HCT116 (cell line): ENCODE measurements around the gene ATRN. TPM values are rescaled to one million over a fixed set of nuclear protein-coding genes. Genes with fewer than 3 reads are reported as not detected.

ENCODE experiments used
- ATAC-seq: fragments of 200-7000 bp; cut with Tn5 transposase; 2 replicates; pipeline ENCODE4 v1.9.1; 2020; ENCODE audit warnings: mild to moderate bottlenecking, moderate library complexity
- BruUV-seq: library from RNA; stranded (reverse); fragments of 400-500 nt; replicated peaks from 2 replicates; lab custom pipeline; 2021; lab: Mats Ljungman, UMichigan
- CTCF ChIA-PET: fragments of 300-600 bp; sonication (Branson Sonifier 250); formaldehyde crosslinking; loops from one replicate; lab custom pipeline; 2021; ENCODE audit warnings: antibody characterized with exemption; lab: Charles Lee
- POLR2A ChIA-PET: fragments of 300-600, 350-600 bp; sonication (Branson Sonifier 250); formaldehyde crosslinking; loops from one replicate; lab custom pipeline; 2021; ENCODE audit warnings: antibody characterized with exemption; lab: Charles Lee
- RAD21 ChIA-PET, 2 experiments: fragments of 300-600 bp; sonication (Branson Sonifier 250); formaldehyde crosslinking; loops; one replicate each; lab custom pipeline; 2023; ENCODE audit warnings: low total read pairs in 2 of 2; ENCODE audit not compliant: uncharacterized antibody in 2 of 2, unreplicated experiment in 2 of 2, low non-redundant PET in 1 of 2; lab: Charles Lee
- DNase-seq: peaks from one replicate; pipeline ENCODE4 v3.0.0-alpha.2; 2010; ENCODE audit warnings: low read depth, low spot score
- H2AFZ ChIP-seq: fragments of 200-600 bp; shearing (Covaris generic), sonication (generic); 2 replicates; pipeline ENCODE4 v1.6.1; 2017; ENCODE audit warnings: low read depth, mixed run types, mixed read lengths, antibody characterized with exemption, low read length; ENCODE audit not compliant: poor library complexity, severe bottlenecking
- H3K27ac ChIP-seq: 2 replicates; pipeline ENCODE4 v1.5.1; 2012; ENCODE audit warnings: low read depth, low read length
- H3K27me3 ChIP-seq: fragments of 200-600 bp; sonication (generic); 2 replicates; pipeline ENCODE4 v1.6.1; 2016; ENCODE audit warnings: mixed run types, low read length, mixed read lengths; ENCODE audit not compliant: insufficient read depth
- H3K36me3 ChIP-seq, 2 experiments: fragments of 200-500 bp in 1 of 2; fragments of 200-600 bp in 1 of 2; sonication (Bioruptor generic) in 1 of 2; sonication (generic) in 1 of 2; 2 replicates each; pipeline versions ENCODE4 v1.5.1 to v1.6.1; 2014 to 2016; ENCODE audit warnings: low read length in 2 of 2, inconsistent platforms in 1 of 2, mixed read lengths in 1 of 2, mixed run types in 1 of 2; ENCODE audit not compliant: insufficient read depth in 2 of 2, control insufficient read depth in 1 of 2
- H3K4me1 ChIP-seq, 2 experiments: fragments of 200-600 bp in 1 of 2; sonication (generic) in 1 of 2; 2 replicates each; pipeline versions ENCODE4 v1.5.1 to v1.6.1; 2012 to 2017; ENCODE audit warnings: low read length in 2 of 2, inconsistent platforms in 1 of 2, mild to moderate bottlenecking in 1 of 2, mixed read lengths in 1 of 2, mixed run types in 1 of 2, moderate library complexity in 1 of 2; ENCODE audit not compliant: insufficient read depth in 2 of 2, control insufficient read depth in 1 of 2
- H3K4me2 ChIP-seq: fragments of 200-600 bp; sonication (generic); 2 replicates; pipeline ENCODE4 v1.6.1; 2017; ENCODE audit warnings: mixed run types, low read length, mixed read lengths
- H3K4me3 ChIP-seq, 2 experiments: fragments of 200-600 bp in 1 of 2; sonication (generic) in 1 of 2; replicated peaks in 1 of 2; 2 replicates each; pipeline ENCODE4 v1.5.1; 2011 to 2016; ENCODE audit warnings: low read length in 2 of 2, control low read depth in 1 of 2, low read depth in 1 of 2, mild to moderate bottlenecking in 1 of 2, mixed read lengths in 1 of 2, mixed run types in 1 of 2
- H3K79me2 ChIP-seq: fragments of 200-600 bp; sonication (generic); 2 replicates; pipeline ENCODE4 v1.6.1; 2017; ENCODE audit warnings: mild to moderate bottlenecking, mixed run types, low read length, moderate library complexity, mixed read lengths; ENCODE audit not compliant: insufficient read depth
- H3K9ac ChIP-seq: fragments of 200-600 bp; sonication (generic); 2 replicates; pipeline ENCODE4 v1.6.1; 2016; ENCODE audit warnings: low read length, mixed read lengths
- H3K9me2 ChIP-seq: fragments of 200-600 bp; sonication (generic), shearing (Covaris generic); 2 replicates; pipeline ENCODE4 v1.6.1; 2017; ENCODE audit warnings: mixed run types, mild to moderate bottlenecking, moderate library complexity; ENCODE audit not compliant: insufficient read depth
- H3K9me3 ChIP-seq, 2 experiments: fragments of 200-500 bp in 1 of 2; fragments of 200-600 bp in 1 of 2; sonication (Bioruptor generic) in 1 of 2; sonication (generic) in 1 of 2; 2 replicates each; pipeline ENCODE4 v1.6.1; 2014 to 2017; ENCODE audit warnings: low read length in 2 of 2, mixed read lengths in 2 of 2, inconsistent platforms in 1 of 2, low read depth in 1 of 2, mild to moderate bottlenecking in 1 of 2, mixed run types in 1 of 2, moderate library complexity in 1 of 2; ENCODE audit not compliant: control insufficient read depth in 1 of 2, insufficient read depth in 1 of 2
- H4K20me1 ChIP-seq: fragments of 200-600 bp; sonication (generic), shearing (Covaris generic); 2 replicates; pipeline ENCODE4 v1.6.1; 2017; ENCODE audit warnings: mixed run types, mild to moderate bottlenecking, moderate library complexity; ENCODE audit not compliant: insufficient read depth
- ATF3 ChIP-seq: IDR thresholded peaks from 2 replicates; pipeline ENCODE4 v1.6.1; 2012
- CEBPB ChIP-seq: IDR thresholded peaks from 2 replicates; pipeline ENCODE4 v1.6.1; 2012; ENCODE audit warnings: low read depth
- EGR1 ChIP-seq: IDR thresholded peaks from 2 replicates; pipeline ENCODE4 v1.6.1; 2012; ENCODE audit warnings: low read depth
- ELF1 ChIP-seq: IDR thresholded peaks from 2 replicates; pipeline ENCODE4 v1.6.1; 2012; ENCODE audit warnings: low read depth, borderline replicate concordance
- EZH2phosphoT487 ChIP-seq: fragments of 200-600 bp; IDR thresholded peaks from 2 replicates; pipeline ENCODE4 v1.6.1; 2018; ENCODE audit warnings: antibody characterized with exemption, borderline replicate concordance
- FOSL1 ChIP-seq: IDR thresholded peaks from 2 replicates; pipeline ENCODE4 v1.6.1; 2012; ENCODE audit warnings: low read depth
- JUND ChIP-seq: IDR thresholded peaks from 2 replicates; pipeline ENCODE4 v1.6.1; 2012
- POLR2A ChIP-seq: IDR thresholded peaks from 2 replicates; pipeline ENCODE4 v1.7.0; 2011; ENCODE audit warnings: borderline replicate concordance; ENCODE audit not compliant: insufficient read depth, insufficient read length; ENCODE audit errors: extremely low read depth
- RAD21 ChIP-seq: IDR thresholded peaks from 2 replicates; pipeline ENCODE4 v1.6.1; 2012; ENCODE audit warnings: low read depth, mild to moderate bottlenecking
- SIN3A ChIP-seq: IDR thresholded peaks from 2 replicates; pipeline ENCODE4 v1.6.1; 2012; ENCODE audit warnings: low read depth
- SP1 ChIP-seq: IDR thresholded peaks from 2 replicates; pipeline ENCODE4 v1.6.1; 2012; ENCODE audit warnings: low read depth
- SRF ChIP-seq: IDR thresholded peaks from 2 replicates; pipeline ENCODE4 v1.6.1; 2012; ENCODE audit warnings: low read depth
- TCF7L2 ChIP-seq: IDR thresholded peaks from 2 replicates; pipeline ENCODE4 v1.7.0; 2011; ENCODE audit warnings: borderline replicate concordance, inconsistent platforms; ENCODE audit not compliant: insufficient read depth, insufficient read length; ENCODE audit errors: extremely low read depth
- YY1 ChIP-seq: IDR thresholded peaks from 2 replicates; pipeline ENCODE4 v1.6.1; 2011; ENCODE audit warnings: low read length, low read depth, moderate library complexity, mild to moderate bottlenecking; ENCODE audit not compliant: insufficient replicate concordance; ENCODE audit errors: extremely low read depth
- ZBTB33 ChIP-seq: IDR thresholded peaks from 2 replicates; pipeline ENCODE4 v1.6.1; 2011; ENCODE audit warnings: mild to moderate bottlenecking, low read length, moderate library complexity; ENCODE audit not compliant: insufficient replicate concordance; ENCODE audit errors: extremely low read depth
- ZFX ChIP-seq: fragments of 450-650 bp; IDR thresholded peaks from 2 replicates; pipeline ENCODE4 v1.6.1; 2017
- intact Hi-C: fragments of 100-400 bp; cut with micrococcal nuclease; formaldehyde crosslinking; loops from 2 replicates; pipeline ENCODE4 v1.10.0; 2022
- total RNA-seq: library from RNA; stranded (reverse); gene quantifications from one replicate; pipeline ENCODE4 v1.2.1, GENCODE V29; 2021; ENCODE audit not compliant: unreplicated experiment

Gene ATRN
- total RNA-seq, 1 experiment from 2014 or later: 24.4 TPM

- ChIA-PET POLR2A (no interaction called here), CTCF (no interaction called here), RAD21 (no interaction called here)
- Histone ChIP-seq H3K4me1 (peaks cover 0 to 4% of the 10 kb centered on the region in 2 experiments; a peak in 1 of 4 replicates), H2AFZ (no peak overlapping the region), H3K36me3 (no peaks in the 10 kb centered on the region), H3K27ac (no peak overlapping the region), H4K20me1 (no peaks in the 10 kb centered on the region), H3K9me3 (no peaks in the 10 kb centered on the region), H3K9ac (no peak overlapping the region), H3K4me3 (no peak overlapping the region), H3K27me3 (no peaks in the 10 kb centered on the region), H3K9me2 (no peaks in the 10 kb centered on the region), H3K79me2 (no peaks in the 10 kb centered on the region), H3K4me2 (no peak overlapping the region)
- intact Hi-C loops: no loop called here
- no peak for DNase-seq
- no peak for ATAC-seq
- no TSS peak for BruUV-seq
- no peak for TF ChIP-seq TCF7L2
- TF ChIP-seq ZFX: no peak
- no peak for TF ChIP-seq ATF3
- no peak for TF ChIP-seq SP1
- TF ChIP-seq SIN3A: no peak
- no peak for TF ChIP-seq JUND
- TF ChIP-seq SRF: no peak
- no peak for TF ChIP-seq POLR2A
Observed at GRCh38 chr20:3613821-3614440, 143.1 kb downstream of the ATRN start.

DNA sequence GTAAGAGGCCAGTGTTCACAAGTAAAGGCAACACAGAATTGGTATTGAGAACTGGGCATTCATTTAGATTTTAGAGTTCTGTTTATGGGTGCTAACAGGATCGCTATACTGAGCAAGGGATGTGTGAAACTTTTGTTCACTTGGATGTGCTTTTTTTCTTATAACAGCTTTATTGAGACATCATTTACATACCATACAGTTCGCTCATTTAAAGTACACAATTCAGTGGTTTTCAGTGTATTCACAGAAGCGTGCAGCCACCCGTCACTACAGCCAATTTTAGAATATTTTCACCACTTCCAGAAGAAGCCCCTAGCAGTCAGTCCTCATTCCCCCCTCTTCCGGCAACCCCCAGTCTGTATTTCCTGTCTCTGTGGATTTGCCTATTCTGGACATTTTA is 143.6 kb downstream of the ATRN start:
- H2AFZ ChIP-seq: no peak overlapping the region
- ATAC-seq (no peak), DNase-seq (no peak)
- no peaks in the 10 kb centered on the region for H3K79me2 ChIP-seq
- no TSS peak for BruUV-seq
- intact Hi-C loops: no loop called here
- ChIA-PET CTCF (no interaction called here), RAD21 (no interaction called here), POLR2A (no interaction called here)
- no peak overlapping the region for H3K27ac ChIP-seq
- H3K4me2 ChIP-seq: no peak overlapping the region
- peaks cover 0 to 4% of the 10 kb centered on the region in 2 experiments; a peak in 1 of 4 replicates for H3K4me1 ChIP-seq
- H3K9ac ChIP-seq: no peak overlapping the region
- no peak overlapping the region for H3K4me3 ChIP-seq
- no peaks in the 10 kb centered on the region for H3K27me3 ChIP-seq
- no peaks in the 10 kb centered on the region for H3K36me3 ChIP-seq
- H3K9me3 ChIP-seq: no peaks in the 10 kb centered on the region
- H4K20me1 ChIP-seq: no peaks in the 10 kb centered on the region
- no peaks in the 10 kb centered on the region for H3K9me2 ChIP-seq
- TF ChIP-seq YY1 (no peak), ATF3 (no peak), TCF7L2 (no peak), SP1 (no peak), ZBTB33 (no peak), EZH2phosphoT487 (no peak), FOSL1 (no peak), RAD21 (no peak), CEBPB (no peak), SRF (no peak), ELF1 (no peak), EGR1 (no peak)
